Medulla oblongata (tissue), 1 donor: Measurements from ENCODE around the gene RHCG.

ENCODE experiments used
- DNase-seq: peaks from one replicate; pipeline ENCODE4 v3.0.0-alpha.2; 2015; ENCODE audit errors: extremely low spot score

The RHCG gene

DNA sequence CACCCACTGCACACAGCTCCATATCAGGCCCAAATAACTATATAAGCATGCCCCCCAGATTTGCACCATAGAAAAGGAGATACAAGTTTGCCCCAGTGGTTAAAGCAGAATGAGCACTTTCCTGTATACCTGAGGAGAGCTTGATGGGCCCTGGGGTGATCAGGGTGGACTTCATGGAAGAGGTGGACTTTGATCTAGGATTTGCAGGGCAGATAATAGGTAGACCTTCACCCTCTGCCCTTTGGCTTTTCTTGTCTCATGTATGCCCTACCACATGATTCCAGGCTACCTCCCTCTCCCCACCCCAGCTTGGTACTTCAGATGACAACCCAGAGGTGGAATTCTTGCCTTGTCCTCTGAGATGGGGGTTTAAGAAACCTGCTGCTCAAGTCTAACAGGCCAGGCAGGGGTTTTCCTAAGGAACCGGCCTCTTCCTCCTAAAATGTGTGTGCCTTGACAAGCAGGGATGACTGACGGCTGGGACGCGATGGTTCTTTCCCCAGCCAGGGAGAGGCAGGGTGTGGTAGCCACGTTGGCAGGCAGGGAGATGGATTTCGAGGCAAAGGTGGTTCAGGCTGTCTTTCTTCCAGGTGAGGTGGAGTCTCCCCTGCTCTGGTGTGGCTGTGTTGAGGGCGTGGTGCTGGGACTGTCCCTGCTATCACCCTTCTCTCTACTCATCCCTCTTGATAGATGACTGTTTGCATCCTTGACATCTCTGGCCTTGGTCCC, 6.6 kb upstream of the RHCG start:
- DNase-seq = no peak

DNA sequence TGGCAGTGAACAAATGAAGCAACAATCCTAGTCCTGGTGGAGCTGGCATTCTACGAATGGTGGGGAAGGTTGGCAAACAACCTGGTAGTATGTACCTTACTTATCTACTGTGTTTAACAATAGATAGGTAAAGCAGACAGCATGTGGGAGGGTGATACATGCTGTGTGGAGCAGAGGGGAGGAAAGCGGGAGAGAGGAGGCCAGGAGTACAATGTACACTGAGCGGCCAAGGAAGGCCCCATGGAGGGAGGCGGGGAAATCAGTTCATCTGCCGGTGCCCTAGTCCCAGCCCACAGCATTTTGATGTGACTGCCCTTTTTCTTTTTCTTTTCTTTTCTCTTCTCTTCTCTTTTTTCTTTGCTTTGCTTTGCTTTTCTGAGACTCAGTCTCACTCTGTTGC, 5.3 kb upstream of the RHCG start:
- no peak for DNase-seq

GRCh38 chr15:89500397-89501270, 4.3 kb upstream of the RHCG start:
- DNase-seq = no peak

DNA sequence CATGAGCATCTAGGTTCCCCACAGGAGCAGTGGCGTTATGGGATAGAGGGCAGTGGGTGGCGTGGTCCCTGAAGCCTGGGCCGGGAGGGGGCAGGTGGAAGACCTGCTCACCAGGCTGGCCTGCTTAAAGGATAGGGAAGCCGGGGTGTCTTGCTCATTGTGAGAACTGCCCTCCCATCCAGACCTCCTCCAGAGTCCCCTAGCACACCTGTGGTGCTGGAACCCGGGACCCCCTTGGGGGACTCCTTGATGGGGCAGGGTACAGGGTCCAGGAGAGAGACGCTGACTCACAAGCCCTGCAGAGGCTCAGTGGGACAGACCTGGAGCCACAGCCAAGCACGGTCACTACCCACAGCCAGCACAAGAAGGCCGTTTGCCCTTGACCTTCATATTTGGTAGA, 2.8 kb upstream of the RHCG start:
- DNase-seq = no peak

DNA sequence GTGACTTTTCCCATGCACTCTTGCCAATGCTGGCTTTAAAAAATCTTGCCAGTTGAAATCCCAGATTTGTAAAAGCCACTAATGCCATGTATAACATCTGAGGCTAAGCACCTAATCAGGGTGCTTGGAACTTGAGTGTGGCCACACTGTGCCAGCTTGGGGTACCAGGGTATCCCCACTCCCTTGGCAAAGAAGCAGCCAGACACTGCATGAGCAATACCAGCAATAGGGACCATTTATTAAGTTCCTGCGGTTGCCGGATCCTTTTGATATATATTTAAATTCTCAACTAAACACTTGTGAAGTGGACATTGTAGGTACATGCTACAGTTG, 2.2 kb upstream of the RHCG start:
- no peak for DNase-seq

DNA sequence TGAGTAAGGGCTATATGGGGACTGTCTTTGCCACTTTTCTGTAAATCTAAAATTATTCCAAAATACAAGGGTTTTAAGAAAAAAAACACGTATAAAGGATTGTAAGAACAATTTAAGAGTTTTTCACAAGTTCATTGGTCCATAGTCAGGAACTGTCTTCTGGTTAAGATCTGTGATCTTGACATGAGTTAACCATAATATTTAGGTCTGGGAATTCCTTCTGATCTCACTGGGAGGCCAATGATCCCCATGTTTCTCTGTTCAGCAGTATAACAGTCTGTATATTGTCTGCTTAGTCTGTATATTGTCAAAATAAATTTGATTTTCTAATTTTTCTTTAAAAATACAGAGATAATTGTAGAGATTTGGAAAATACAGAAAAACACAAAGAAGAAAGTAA, 848 bp upstream of the RHCG start:
- no peak for DNase-seq

GRCh38 chr15:89495638-89496145, 691 bp downstream of the RHCG start:
- no peak for DNase-seq

GRCh38 chr15:89494941-89495637, 1.3 kb downstream of the RHCG start:
- DNase-seq = no peak

GRCh38 chr15:89494031-89494430, 2.4 kb downstream of the RHCG start:
- no peak for DNase-seq

DNA sequence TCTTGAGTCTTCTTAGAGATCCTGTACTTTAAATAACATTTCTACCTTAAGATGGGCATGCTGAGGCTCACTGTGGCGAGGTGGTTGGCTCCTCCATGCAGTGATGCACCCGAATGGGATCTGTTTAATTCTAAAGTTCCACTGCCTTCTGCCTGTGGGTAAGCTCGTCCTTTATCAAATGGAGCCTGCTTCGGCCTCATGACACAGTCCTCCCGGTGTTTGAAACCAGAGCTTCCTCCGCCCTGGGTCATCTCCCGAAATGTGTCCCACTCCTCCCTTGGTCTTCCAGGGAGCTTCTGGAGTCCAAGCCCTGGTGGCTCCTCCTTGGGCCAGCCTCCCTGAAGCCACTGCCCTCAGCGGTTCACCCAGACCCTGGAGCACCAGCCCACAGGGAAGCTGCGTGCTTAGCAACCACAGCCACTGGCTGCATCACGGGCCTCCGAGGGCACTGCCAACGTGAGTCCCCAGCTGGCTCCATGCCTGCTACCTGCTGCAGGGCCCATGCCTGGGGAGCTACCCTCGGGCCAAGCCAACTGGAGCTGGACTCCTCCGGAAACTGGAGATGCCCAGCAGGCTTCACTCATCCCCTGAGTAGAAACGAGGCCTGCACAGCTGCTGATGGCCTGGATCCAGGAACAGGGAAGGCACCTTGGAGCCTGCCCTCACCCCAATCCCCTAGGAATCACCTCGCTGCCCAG, 3.3 kb downstream of the RHCG start:
- no peak for DNase-seq

- no peak for DNase-seq
Measured at GRCh38 chr15:89492111-89492641, 4.2 kb downstream of the RHCG start.

GRCh38 chr15:89490814-89491315, 5.5 kb downstream of the RHCG start:
- no peak for DNase-seq

- DNase-seq = no peak
Measured at GRCh38 chr15:89490081-89490813, 6.1 kb downstream of the RHCG start.

DNA sequence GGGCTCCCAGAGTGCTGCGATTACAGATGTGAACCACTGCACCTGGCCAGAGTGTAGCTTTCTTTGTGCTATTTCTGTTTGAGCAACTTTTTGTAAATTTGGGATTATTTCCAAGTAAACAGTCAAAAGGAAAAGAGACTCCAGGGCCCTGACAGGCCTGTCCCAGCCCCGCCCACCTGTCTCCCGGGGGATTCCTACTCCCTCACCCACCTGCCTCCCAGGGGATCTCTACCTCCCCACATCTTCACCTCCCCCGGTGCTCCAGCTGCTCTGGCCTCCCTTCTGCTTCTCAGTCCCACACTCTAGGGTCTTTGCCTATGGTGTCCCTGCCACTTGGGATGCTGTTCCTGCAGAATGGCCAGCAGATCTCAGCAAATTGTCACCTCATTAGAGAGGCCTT, 7.0 kb downstream of the RHCG start:
- DNase-seq = no peak

DNA sequence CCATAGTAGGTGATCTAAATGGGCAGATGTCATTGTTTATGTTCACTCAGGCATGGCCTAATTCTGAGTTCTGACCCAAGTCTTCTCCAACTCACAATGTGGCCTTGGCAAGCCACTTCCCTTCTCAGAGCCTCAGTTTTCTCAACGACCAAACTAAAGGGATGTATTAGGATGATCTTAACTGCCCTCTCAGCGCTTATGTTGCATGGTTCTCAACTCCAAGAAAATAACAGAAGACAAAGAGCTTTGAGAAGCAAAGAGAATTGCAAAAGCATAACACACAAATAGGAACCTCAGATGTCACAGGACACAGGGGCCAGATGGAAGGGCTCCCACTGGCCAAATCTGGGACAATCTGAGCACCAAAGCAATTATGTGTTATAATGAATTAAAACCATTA, 8.6 kb downstream of the RHCG start:
- no peak for DNase-seq

DNA sequence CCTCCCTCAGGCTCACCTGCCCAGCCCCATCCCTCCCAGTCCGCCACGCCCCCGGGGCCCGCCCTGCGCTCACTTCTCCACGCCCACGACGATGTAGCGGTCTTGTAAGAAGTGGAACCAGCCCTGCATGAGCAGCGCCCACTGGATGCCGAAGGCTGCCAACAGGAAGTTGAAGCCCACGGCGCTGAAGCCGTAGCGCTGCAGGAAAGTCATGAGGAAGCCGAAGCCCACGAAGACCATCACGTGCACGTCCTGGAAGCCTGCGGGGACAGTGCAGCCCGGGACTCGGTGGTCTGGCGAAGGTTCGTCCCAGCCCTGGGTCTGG, 9.7 kb downstream of the RHCG start:
- no peak for DNase-seq

GRCh38 chr15:89483079-89483478, 13.3 kb downstream of the RHCG start:
- DNase-seq = no peak

- no peak for DNase-seq
Measured at GRCh38 chr15:89482139-89482538, 14.2 kb downstream of the RHCG start.

GRCh38 chr15:89480505-89480904, 15.9 kb downstream of the RHCG start:
- DNase-seq = no peak

DNA sequence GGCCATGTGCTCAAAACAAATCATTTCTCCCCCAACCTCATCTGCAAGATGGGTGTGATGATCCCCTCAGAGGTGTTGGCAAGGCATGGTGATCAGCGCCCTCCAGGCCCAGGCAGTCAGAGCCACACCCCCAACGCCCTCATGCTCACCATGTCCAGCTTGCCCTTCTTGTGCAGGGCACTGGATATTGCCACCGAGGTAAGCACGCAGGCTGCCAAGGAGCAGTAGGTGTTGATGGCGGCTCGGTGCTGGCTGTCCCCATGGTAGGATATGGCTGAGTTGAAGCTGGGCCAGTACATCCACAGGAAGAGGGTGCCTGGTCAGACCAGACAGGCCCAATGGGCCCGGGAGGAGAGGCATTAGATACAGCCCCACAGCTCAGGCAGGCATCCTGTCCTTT, 17.2 kb downstream of the RHCG start:
- no peak for DNase-seq
